GM23338 (cell line): Measurements from ENCODE around the gene KDM7A. TPM values are rescaled to one million over a fixed set of nuclear protein-coding genes. Genes with fewer than 3 reads are reported as not detected.

Experiments
- ATAC-seq: fragments of 200-7000 bp; cut with Tn5 transposase; 3 replicates; pipeline ENCODE4 v1.9.1; 2020
- DNase-seq: peaks from one replicate; pipeline ENCODE4 v3.0.0-alpha.2; 2015; ENCODE audit warnings: low spot score
- H2AFZ ChIP-seq: fragments of 200-600 bp; sonication (generic); 2 replicates; pipeline ENCODE4 v1.8.0; 2016; ENCODE audit warnings: antibody characterized with exemption, mild to moderate bottlenecking, moderate library complexity
- H3F3A ChIP-seq: fragments of 200-600 bp; sonication (generic); replicated peaks from 2 replicates; pipeline ENCODE4 v1.8.0; 2017; ENCODE audit warnings: antibody characterized with exemption, mixed run types, low read depth
- H3K27ac ChIP-seq: fragments of 200-600 bp; sonication (generic); 2 replicates; pipeline ENCODE4 v1.6.1; 2016; ENCODE audit warnings: low read depth
- H3K27me3 ChIP-seq: fragments of 200-600 bp; sonication (generic); 2 replicates; pipeline ENCODE4 v1.8.0; 2016; ENCODE audit warnings: mild to moderate bottlenecking, mixed run types, moderate library complexity; ENCODE audit not compliant: insufficient read depth
- H3K36me3 ChIP-seq: fragments of 200-600 bp; sonication (generic); 2 replicates; pipeline ENCODE4 v1.8.0; 2016; ENCODE audit warnings: mild to moderate bottlenecking; ENCODE audit not compliant: insufficient read depth
- H3K4me1 ChIP-seq: fragments of 200-600 bp; sonication (generic); 2 replicates; pipeline ENCODE4 v1.8.0; 2016; ENCODE audit warnings: mild to moderate bottlenecking, moderate library complexity; ENCODE audit not compliant: insufficient read depth
- H3K4me2 ChIP-seq: fragments of 200-600 bp; sonication (generic); 2 replicates; pipeline ENCODE4 v1.7.1; 2017; ENCODE audit warnings: mixed run types
- H3K4me3 ChIP-seq: fragments of 200-600 bp; sonication (generic); 2 replicates; pipeline ENCODE4 v1.6.1; 2016; ENCODE audit warnings: mixed run types
- H3K79me2 ChIP-seq: fragments of 200-600 bp; sonication (generic); replicated peaks from 2 replicates; pipeline ENCODE4 v1.8.0; 2017; ENCODE audit warnings: mild to moderate bottlenecking; ENCODE audit not compliant: insufficient read depth
- H3K9me2 ChIP-seq: fragments of 200-600 bp; sonication (generic); 2 replicates; pipeline ENCODE4 v1.8.0; 2017; ENCODE audit not compliant: insufficient read depth
- H4K20me1 ChIP-seq: fragments of 200-600 bp; sonication (generic); replicated peaks from 2 replicates; pipeline ENCODE4 v1.8.0; 2017; ENCODE audit warnings: mild to moderate bottlenecking; ENCODE audit not compliant: insufficient read depth
- H3K27ac Mint-ChIP-seq: 2 replicates; pipeline ENCODE4 v1.8.0; 2020; ENCODE audit warnings: inconsistent platforms, mild to moderate bottlenecking, moderate library complexity, mixed read lengths
- H3K27me3 Mint-ChIP-seq: 3 replicates; pipeline ENCODE4 v1.8.0; 2022; ENCODE audit warnings: low read depth, mild to moderate bottlenecking, moderate library complexity, mixed read lengths, inconsistent platforms; ENCODE audit not compliant: insufficient read depth, poor library complexity
- H3K36me3 Mint-ChIP-seq: 3 replicates; pipeline ENCODE4 v1.8.0; 2021; ENCODE audit warnings: low read depth, mild to moderate bottlenecking, inconsistent platforms, moderate library complexity, mixed read lengths
- H3K4me1 Mint-ChIP-seq: 3 replicates; pipeline ENCODE4 v1.8.0; 2020; ENCODE audit warnings: mild to moderate bottlenecking, inconsistent platforms, mixed read lengths
- H3K4me3 Mint-ChIP-seq: 3 replicates; pipeline ENCODE4 v1.8.0; 2021; ENCODE audit warnings: moderate library complexity, mild to moderate bottlenecking, inconsistent platforms, mixed read lengths
- H3K9me3 Mint-ChIP-seq: 3 replicates; pipeline ENCODE4 v1.8.0; 2020; ENCODE audit warnings: moderate library complexity, mild to moderate bottlenecking, inconsistent platforms, mixed read lengths
- CREB1 ChIP-seq: fragments of 250-450 bp; sonication (Bioruptor Pico); IDR thresholded peaks from 2 replicates; pipeline ENCODE4 v1.5.0; 2020; ENCODE audit warnings: low read depth, mild to moderate bottlenecking, moderate library complexity
- ETS1 ChIP-seq: IDR thresholded peaks from 2 replicates; pipeline ENCODE4 v1.6.1; 2016; ENCODE audit warnings: antibody characterized with exemption
- EZH2 ChIP-seq: fragments of 200-600 bp; sonication (generic); IDR thresholded peaks from one replicate; pipeline ENCODE4 v1.8.0; 2017; ENCODE audit warnings: antibody characterized with exemption, mild to moderate bottlenecking, low read depth; ENCODE audit not compliant: unreplicated experiment
- JUNB ChIP-seq: IDR thresholded peaks from one replicate; pipeline ENCODE4 v1.6.1; 2016; ENCODE audit warnings: antibody characterized with exemption; ENCODE audit not compliant: unreplicated experiment
- NANOG ChIP-seq: IDR thresholded peaks from 2 replicates; pipeline ENCODE4 v1.6.1; 2016; ENCODE audit warnings: antibody characterized with exemption, borderline replicate concordance
- POLR2AphosphoS5 ChIP-seq: IDR thresholded peaks from 2 replicates; pipeline ENCODE4 v1.6.1; 2016; ENCODE audit warnings: antibody characterized with exemption, low read depth
- STAT1 ChIP-seq: IDR thresholded peaks from one replicate; pipeline ENCODE4 v1.6.1; 2016; ENCODE audit warnings: antibody characterized with exemption; ENCODE audit not compliant: unreplicated experiment
- ZNF114 ChIP-seq: fragments of 250-450 bp; sonication (Bioruptor Pico); IDR thresholded peaks from 2 replicates; pipeline ENCODE4 v1.5.0; 2020; ENCODE audit warnings: mild to moderate bottlenecking, moderate library complexity
- ZNF331 ChIP-seq: fragments of 250-450 bp; sonication (Bioruptor Pico); IDR thresholded peaks from 2 replicates; pipeline ENCODE4 v1.5.0; 2020; ENCODE audit warnings: low read depth, mild to moderate bottlenecking, moderate library complexity
- ZNF462 ChIP-seq: fragments of 250-450 bp; sonication (Bioruptor Pico); IDR thresholded peaks from 2 replicates; pipeline ENCODE4 v1.5.0; 2020; ENCODE audit warnings: mild to moderate bottlenecking, moderate library complexity
- polyA plus RNA-seq: library from polyadenylated mRNA; unstranded; fragments of >200 nt; fragmentation: Nextera tagmentation; extraction: Ambion mirVana; gene quantifications from 2 replicates; pipeline ENCODE4 v1.2.1, GENCODE V29; 2016
- total RNA-seq: library from RNA; depleted of rRNA; stranded (reverse); fragments of >200 nt; shearing (Covaris generic); gene quantifications from 2 replicates; pipeline ENCODE4 v1.2.3, GENCODE V29; 2014

Gene KDM7A
- total and polyA plus RNA-seq, 2 experiments from 2014 or later: 2.3 to 10.8 TPM

- Histone ChIP-seq H3K27ac (peak overlapping the region; percentile 40; the same call in 1 of the 2 replicates), H3K4me3 (no peak overlapping the region)
- H3K4me3 Mint-ChIP-seq: peak overlapping the region; percentile 2; the same call in 1 of the 3 replicates
Observed at GRCh38 chr7:140160308-140160707, 16.5 kb downstream of the KDM7A start.

More at GRCh38 chr7:140160308-140160707, 16.5 kb downstream of the KDM7A start:
- no peaks in the 10 kb centered on the region for H3K9me2 ChIP-seq
- ATAC-seq (peak; percentile 91), DNase-seq (peak; percentile 27)
- no peak for TF ChIP-seq ZNF331 (CRISPR knock-in tag)
- no peak for TF ChIP-seq EZH2
- no peak for TF ChIP-seq JUNB
- no peak for TF ChIP-seq STAT1
- no peak for TF ChIP-seq CREB1 (CRISPR knock-in tag)
- no peak for TF ChIP-seq POLR2AphosphoS5
- no peak for TF ChIP-seq ETS1
- no peak for TF ChIP-seq ZNF114 (CRISPR knock-in tag)
- no peak for TF ChIP-seq NANOG
- no peak for TF ChIP-seq ZNF462 (CRISPR knock-in tag)
- Mint-ChIP-seq H3K27me3 (peaks cover 2% of the 10 kb centered on the region), H3K9me3 (no peaks in the 10 kb centered on the region), H3K27ac (peak overlapping the region; percentile 79), H3K4me1 (peaks cover 40% of the 10 kb centered on the region), H3K36me3 (no peaks in the 10 kb centered on the region)
- H3K79me2 ChIP-seq: peaks cover 52% of the 10 kb centered on the region
- no peaks in the 10 kb centered on the region for H3F3A ChIP-seq
- no peaks in the 10 kb centered on the region; the same call in 1 of the 2 replicates for H4K20me1 ChIP-seq
- H2AFZ ChIP-seq: no peak overlapping the region
- H3K27me3 ChIP-seq: no peaks in the 10 kb centered on the region
- peaks cover 27% of the 10 kb centered on the region for H3K4me1 ChIP-seq
- no peaks in the 10 kb centered on the region for H3K36me3 ChIP-seq
- 0 out of 2 replicates have a peak overlapping the region, but pooled peaks have one; percentile 48 for H3K4me2 ChIP-seq
